HG03432 (cell line): ENCODE data around the gene DYRK2.

Experiments
- ATAC-seq: cut with Tn5 transposase; IDR thresholded peaks from one replicate; pipeline ENCODE4 v1.9.1; 2021; ENCODE audit warnings: mild to moderate bottlenecking, moderate library complexity; ENCODE audit not compliant: unreplicated experiment

The DYRK2 gene

DNA sequence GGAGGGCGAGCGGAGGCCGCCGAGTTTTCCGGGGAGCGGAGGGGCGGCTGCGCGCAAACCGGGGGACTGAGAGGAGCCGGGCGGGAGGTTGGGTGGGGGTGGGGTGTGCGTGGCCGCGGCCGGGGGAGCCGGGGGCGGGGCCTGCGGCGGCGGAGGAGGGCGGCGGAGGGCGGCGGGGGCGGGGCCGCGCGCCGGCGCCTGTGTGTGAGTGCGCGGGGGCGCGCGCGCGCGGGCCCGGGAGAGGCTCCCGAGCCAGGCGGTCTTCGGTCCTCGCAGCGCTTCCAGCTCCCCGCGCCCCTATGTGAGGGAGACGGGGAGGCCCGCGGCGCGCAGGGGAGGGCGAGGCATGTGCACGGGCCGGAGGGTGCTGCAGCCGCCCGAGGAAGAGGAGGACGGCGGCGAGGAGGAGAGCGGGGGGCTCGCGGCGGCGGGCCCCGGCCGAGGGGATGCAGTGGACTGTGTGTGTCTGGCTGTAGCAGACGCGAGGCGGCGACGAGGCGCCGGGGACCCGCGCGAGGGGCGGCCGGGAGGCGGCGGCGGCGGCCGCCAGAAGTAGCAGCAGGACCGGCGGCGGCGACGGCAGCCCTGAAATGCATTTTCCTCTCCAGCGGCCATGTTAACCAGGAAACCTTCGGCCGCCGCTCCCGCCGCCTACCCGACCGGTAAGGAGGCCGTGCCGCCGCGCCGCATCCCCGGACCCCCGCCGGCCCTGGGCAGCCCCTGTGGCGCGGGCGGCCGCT, at the start of gene DYRK2:
Gene DYRK2, plus strand, starts transcription at position 225 of the 740 bp plus-strand sequence. Its CDS starts 389 bp downstream, at position 614.
- peak; percentile 60 for ATAC-seq

DNA sequence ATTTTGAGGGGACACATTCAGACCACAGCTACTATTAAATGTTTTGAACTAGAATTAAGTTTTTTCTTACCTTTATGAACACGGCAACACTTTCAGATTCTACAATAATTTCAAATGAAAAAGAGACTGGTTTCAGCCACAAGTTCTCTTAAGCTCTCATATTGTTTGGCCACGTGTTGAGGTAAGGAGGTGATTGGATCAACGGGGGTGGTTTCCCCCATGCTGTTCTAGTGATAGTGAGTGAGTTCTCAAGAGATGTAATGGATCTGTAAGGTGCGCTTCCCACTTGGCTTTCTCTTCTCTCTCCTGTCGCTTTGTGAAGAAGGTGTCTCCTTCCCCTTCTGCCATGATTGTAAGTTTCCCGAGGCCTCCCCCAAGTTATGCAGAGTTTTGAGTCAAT, 48.9 kb upstream of the DYRK2 start:
- ATAC-seq, result no peak

DNA sequence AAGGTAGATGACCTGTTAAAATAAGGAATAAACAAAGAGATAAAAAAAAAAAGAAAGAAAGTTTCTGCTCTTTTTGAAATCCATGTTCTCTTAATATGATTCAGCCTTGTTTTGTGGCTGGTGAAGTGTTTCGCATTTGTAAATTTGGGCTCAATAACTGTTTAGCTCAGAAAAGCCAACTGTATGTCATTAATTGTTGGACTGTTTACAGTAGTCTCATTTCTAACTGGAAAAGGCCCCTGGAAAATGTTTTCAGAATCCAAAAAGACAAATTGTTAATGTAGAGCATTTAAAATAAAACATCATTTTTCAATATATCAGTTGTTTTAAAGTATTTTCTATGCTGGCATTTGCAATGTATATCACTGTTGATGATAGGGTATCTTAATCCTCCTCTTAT, 47.4 kb upstream of the DYRK2 start:
- no peak for ATAC-seq

DNA sequence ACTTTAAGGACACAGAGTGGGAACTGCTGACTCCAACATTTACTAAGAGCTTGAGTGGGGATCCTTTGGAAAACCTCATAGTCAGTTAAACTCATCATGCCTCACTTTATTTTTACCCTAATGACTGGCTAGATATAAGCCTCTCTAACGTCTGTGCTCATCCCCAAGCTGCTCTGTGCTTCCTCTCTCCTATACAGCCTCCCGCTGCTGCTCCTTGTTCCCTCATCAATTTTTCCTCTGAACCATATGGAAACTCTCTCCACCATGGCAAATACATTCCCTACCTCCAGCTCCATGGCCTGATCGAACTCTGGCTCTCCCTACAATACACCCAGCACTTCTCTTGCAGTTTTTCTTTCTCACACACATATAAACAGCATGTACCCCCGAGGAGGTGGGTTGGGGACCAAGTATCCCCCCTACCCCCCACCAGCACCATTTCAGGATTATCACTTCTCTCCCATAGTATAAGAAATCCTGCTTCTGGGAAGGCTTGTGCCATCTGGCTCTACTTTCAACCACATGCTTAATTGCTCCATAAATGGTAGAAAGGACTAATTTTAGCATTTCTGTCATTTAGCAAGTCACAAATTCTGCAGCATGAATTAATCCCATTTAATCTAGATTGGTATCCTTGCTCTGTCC, 39.2 kb upstream of the DYRK2 start:
- no peak for ATAC-seq

DNA sequence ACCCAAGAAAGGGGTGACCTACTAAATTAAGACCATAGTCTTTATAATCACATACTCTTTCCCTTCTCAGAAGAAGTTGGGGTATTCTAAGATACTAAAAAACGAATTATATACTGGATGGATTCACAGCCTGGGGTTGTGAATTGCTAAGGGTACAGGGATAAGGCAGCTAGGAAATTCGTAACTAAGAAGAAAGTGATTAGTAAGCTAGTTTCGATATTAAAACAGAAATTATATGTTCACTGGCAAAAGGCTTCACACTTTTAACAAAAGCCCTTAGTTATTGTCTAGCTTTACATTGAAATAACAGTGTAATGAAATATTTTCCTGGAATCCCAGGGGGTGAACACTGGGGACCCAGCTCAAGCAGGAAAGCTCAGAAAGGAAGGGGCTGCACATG, 35.5 kb upstream of the DYRK2 start:
- ATAC-seq, result no peak

DNA sequence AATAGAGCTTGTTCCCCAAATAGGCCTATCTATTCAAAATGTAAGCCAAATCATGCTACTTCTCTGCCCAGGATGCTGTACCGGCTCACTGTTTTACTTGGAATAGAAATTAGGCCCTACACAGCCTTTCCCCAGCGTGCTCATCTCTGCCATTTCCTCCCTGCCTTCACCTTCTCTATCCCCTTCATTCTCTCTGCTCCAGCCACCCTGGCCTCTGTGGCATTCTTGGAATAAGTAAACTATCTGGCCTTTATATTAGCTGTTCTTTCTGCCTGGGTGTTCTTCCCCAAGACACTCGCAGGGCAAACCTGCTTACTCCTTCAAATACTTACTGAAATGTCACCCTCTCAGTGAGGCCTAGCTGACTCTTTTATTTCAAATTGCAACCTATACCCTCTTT, 30.9 kb upstream of the DYRK2 start:
- no peak for ATAC-seq

DNA sequence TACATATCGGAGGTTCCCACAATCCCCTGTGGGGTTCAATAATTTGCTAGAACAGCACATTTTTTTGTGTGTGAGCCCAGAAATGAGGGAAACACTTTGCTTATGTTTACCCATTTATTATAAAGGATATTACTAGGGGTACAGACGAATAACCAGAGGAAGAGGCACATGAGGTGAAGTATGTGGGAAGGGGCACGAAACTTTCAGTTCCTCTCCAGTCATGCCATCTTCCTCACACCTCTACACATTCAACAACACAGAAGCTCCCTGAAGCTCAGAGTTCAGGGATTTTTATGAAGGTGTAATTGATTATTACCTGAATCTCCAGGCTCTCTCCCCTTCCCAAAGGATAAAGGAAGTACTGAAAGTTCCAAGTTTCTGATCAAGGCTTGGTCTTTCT, 30.2 kb upstream of the DYRK2 start:
- no peak for ATAC-seq

DNA sequence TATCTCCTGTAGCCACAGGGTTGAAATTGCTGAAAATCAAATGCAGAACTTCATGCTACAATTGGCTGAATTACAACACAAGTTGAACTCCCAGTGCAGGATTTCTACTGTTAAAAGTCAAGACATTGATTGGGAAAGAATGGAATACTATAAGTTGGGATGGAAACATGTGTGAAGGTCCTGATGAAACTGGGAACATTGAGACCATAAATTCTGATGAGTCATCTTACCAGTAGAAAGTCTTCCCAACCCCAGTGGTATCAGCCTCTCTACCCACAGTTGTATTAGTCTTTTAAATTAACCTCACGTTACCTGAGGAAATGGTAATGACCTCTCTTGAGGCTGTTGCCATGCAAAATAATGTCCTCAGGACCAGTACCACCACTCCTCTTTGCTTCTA, 27.4 kb upstream of the DYRK2 start:
- no peak for ATAC-seq

DNA sequence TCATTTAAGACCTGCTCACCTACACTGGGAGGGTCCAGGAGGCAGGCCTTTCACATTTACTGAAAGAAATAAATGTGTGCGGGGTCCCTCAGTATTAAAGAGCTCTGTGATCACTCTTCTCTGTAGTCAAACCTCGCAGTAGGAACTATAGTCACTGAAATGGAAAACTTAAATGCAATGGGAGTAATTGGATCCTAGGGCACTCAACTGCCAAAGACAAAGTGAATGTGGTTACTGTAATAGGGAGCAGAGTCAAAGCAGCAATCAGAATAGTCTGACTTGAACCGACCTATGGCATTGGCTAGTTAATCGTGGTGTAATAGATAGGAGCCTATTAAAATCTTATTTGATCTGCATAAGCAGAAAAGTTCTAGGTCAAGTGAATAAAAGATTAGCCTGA, 26.6 kb upstream of the DYRK2 start:
- ATAC-seq, result no peak

DNA sequence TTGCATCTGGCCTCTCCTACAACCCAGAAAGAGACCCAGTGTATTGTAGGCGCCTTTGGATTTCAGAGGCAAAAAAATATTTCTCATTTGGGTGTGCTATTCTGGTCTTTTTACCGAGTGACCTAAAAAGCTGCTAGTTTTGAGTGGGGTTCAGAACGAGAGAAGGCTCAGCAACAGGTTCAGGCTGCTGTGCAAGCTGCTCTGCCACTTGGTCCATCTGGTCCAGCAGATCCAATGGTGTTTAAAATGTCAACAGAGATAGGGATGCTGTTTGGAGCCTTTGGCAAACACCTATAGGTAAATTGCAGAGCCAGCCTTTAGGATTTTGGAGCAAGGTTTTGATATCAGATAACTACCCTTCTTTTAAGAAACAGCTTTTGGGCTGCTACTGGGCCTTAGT, 25.3 kb upstream of the DYRK2 start:
- ATAC-seq, result no peak

DNA sequence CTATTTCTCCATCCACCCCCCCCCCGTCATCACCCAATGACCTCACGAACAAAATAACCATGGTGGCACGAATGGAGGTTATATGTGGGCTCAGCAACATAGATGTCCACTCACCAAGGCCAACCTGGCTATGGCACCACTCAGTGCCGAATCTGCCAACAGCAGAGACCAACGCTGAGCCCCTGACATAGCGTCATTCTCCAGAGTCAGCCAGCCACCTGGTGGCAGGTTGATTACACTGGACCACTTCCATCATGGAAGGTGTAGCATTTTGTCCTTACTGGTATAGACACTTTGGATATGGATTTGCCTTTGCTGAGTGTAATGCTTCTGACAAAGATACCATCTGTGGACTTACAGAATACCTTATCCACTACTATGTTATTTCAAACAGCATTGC, 24.2 kb upstream of the DYRK2 start:
- ATAC-seq, result no peak

DNA sequence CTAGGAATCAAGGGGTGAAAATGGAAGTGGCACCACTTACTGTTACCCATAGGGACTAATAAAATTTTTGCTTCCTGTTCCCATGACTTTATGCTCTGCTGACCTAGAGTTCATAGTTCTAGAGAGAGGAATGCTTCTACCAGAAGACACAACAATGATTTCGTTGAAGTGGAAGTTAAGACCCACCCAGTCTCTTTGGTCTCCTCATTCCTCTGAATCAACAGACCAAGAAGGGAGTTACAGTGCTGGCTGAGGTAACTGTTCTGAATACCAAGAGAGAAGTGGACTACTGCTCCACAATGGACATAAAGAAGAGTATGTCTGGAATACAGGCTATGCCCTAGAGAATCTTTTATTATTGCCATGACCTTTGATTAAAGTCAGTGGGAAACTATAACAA, 23.5 kb upstream of the DYRK2 start:
- no peak for ATAC-seq

DNA sequence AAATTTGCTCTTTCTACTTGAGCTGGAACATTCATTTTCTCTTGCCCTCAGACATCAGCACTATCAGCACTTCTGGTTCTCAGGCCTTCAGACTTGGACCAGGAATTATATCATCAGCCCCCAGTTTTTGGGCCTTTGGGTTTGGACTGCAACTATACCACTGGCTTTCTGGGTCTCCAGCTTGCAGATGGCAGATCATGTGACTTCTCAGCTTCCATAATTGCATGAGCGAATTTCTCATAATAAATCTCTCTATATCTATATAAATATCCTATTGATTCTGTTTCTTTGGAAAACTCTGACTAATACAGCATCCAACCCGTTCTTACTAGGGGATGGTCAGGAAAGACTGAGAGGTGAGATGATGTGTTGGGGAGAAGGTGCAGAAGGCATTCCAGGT, 22.4 kb upstream of the DYRK2 start:
- ATAC-seq, result no peak

DNA sequence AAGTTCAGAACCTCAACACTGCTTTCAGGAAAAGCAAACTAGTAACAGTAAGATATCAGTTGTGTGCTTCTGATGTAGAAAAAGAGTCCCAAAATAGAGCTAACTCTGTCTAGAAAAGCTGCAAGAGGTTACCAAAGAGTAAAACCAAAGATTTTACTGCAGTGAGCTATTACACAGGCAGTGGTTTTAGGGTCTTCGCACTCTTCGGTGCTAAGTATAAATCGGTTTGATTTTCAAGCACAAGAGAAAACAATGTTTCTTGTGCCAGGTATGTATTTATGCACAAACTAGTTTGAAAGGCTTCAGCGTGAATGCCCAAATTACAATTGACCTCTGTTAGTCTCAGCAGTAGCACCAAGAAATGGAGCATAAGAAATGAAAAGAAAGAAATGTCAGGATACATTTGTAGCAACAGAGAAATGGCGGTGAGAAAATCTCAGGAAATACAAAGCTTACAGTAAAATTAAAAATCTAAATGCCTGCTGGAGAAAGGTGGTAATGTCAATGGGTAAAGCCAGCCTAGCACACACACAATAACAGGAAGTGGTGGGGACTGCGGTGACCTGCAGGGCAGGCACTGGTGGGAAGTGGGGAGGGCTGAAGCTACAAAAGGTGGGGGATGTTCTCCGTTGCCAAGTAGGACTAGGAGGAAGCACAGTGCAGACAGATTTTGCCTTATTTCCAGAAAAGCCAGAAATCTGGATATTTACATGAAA, 18.0 kb upstream of the DYRK2 start:
- ATAC-seq, result peak; percentile 99

DNA sequence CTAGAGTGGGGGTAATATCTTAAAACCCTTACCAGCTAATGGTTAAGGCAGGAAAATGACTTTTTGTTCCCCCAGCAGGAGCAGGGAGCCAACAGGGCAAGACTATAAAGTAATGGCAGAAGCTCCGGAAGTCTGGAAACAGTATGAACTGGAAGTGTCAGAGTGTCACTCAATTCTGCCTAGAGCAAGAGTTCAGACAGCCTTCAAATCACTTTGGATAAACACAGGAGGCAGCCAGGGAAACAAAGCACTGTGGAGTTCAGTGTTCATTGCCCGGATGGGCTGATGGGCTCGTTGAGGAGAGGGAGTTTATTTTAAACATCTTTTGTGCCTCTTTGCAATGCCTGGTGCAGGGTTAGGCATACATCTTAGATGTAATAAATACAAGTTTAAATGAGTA, 16.5 kb upstream of the DYRK2 start:
- no peak for ATAC-seq

DNA sequence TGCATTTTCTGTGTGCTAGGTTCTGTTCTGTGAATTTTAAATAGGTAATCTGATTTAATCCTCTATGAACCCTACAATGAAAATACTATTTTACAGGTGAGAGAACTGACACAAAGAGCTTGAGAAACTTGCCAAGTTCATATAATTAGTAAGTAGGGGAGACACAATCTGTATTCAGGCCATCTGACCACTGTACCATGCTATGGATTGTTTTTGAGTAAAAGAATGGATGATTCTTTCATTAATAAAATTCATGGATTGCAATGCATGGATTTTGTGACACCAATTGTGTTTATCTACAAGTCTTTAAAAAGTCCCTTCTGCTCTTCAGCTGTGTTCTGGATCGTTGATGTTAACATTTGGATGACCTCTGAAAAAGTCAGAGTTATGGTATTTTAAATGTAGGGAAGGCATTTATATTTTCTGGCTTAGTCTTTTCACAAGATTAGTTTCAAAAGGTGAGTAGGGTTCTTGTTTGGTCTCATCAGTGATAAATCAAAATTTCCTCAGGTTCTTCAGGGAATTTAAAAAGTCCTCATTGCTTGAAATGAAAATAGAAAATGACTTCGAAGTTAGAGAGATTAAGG, 15.4 kb upstream of the DYRK2 start:
- no peak for ATAC-seq

DNA sequence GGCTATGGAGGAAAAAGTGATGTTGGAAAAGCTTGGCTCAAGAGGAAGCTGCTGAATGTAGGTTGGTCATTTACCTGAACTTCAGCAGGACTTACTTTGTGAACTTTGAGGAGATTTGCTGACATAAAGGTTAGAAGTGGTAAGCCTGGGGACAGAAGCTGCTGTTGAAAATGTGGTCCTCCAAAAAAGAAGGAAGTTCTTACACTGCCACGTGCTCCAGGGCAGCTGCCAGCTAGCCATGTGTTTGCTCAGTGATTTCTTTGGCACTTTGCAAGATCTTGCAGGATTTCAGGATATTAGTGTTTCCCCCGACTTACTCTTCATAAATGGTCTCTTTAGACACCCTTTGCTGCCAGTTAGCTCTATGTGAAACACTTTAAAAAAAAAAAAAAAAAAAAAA, 14.8 kb upstream of the DYRK2 start:
- no peak for ATAC-seq

DNA sequence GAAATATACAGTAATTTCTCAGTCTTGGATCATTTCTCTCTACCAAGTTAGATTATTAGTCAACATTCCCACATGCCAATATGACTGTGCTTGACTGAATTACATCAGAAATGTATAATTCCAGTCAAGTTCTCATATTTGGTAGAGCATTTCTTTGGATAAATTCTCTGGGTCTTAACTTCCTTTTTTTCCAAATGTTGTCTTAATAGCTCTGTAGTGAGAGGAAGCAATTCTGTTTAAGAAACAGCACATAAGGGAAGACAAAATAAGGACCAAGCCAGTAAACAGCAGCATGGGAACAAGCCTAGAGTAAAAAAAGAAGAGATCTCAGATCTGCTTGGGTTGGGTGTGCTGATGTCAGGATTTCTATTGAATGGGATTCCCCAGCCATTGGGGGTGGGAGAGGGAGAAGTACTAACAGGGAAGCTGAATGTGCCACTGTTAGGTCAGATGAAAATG, 14.2 kb upstream of the DYRK2 start:
- no peak for ATAC-seq

DNA sequence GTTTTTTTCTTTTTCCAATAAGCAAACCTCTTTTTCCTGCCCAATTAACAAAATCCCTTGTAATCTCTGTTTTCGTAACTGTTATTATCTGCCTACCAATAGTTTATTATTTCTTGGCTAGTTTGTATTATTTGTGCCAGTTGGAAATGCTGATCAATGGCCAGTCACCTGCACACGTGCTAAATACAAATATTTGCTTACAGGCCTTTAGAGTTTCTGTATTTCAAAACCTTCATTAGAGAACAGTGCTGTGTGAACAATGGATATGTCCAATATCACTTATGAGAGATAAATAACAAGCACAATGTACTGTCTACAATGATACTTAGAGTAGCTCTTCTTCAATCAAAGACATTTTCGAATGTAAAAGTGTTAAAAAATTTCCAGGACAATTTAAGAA, 10.8 kb upstream of the DYRK2 start:
- ATAC-seq, result no peak

DNA sequence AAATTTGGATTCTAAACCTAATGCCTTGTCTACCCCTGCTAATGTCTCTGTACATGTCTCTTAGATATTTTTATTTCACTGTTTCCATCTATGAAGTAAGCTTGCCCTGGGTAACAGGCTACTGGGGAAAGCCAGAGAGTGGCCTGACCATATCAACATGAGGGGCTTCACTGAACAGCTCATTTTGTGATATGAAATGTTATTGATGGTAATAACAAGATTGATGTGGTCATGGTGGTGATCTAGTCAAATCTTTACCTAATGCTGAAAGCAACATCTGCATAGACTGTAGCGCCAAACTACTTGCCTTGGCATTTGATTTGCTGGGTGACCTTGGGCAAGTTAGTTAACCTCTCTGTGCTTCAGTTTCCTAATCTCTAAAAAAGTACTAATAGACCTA, 9.9 kb upstream of the DYRK2 start:
- ATAC-seq, result no peak

DNA sequence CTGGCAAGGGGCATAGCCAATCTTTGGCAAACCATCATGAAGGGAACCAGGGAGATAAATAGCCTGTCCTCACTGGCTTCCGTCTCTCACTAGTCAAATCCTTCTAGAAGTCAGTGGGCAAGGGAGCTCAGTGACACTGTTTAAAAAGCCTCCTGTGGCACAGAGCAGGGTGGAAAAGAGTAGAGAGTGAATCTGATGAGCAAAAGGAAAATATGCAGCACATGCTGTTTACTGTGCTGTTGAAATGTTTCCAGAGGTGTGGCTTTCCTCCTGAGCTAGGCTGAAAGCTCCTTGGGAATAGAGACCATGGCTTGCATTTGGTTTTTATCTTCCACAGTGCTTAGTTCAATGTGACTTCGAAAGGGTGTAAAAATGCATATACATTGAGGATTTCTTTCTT, 7.7 kb upstream of the DYRK2 start:
- ATAC-seq, result no peak

DNA sequence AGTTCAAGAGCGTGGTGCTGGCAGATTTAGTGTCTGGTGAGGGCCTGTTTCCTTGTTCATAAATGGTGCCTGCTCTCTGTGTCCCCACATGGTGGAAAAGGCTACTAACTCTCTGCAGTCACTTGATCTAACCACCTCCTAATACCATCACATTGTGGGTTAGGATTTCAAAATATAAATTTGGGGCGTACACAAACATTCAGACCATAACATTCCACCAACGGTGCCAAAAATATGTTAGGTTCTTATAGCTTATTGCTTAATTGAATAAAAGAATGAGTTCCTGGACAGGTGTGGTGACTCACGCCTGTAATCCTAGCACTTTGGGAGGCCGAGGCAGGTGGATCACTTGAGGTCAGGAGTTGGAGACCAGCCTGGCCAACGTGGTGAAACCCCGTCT, 3.4 kb upstream of the DYRK2 start:
- no peak for ATAC-seq
